C4-2B (cell line): ENCODE measurements around the gene FAM124B.
A peak's percentile ranks its signal among the peaks of the same experiment; 100 is the strongest.

ENCODE experiments used
- H3K27ac ChIP-seq: fragments of 450-650 bp; 2 replicates; pipeline ENCODE4 v1.5.1; 2017
- ZFX ChIP-seq: fragments of 450-650 bp; IDR thresholded peaks from 2 replicates; pipeline ENCODE4 v1.6.1; 2017
- TF ChIP-seq, protein P1 (sequence below): fragments of 450-650 bp; conservative IDR thresholded peaks from 2 replicates; pipeline ENCODE4 v1.5.1; 2017; ENCODE audit warnings: mild to moderate bottlenecking

The FAM124B gene

DNA sequence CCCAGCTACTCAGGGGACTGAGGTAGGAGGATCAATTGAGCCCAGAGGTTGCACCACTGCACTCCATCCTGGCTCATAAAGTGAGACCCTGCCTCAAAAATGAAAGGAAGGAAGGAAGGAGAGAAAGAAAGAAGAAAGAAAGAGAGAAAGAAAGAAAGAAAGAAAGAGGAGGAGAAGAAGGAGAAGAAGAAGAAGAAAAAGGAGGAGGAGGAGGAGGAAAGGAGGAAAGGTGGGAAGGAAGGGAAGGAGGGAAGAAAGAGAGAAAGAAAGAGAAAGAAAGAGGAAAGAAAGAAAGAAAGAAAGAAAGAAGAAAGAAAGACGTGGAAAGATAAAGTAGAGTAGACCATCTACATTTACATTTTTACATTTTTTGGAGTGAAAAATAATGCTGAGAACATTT lies 39.8 kb downstream of the FAM124B start:
- TF ChIP-seq, protein P1, sequence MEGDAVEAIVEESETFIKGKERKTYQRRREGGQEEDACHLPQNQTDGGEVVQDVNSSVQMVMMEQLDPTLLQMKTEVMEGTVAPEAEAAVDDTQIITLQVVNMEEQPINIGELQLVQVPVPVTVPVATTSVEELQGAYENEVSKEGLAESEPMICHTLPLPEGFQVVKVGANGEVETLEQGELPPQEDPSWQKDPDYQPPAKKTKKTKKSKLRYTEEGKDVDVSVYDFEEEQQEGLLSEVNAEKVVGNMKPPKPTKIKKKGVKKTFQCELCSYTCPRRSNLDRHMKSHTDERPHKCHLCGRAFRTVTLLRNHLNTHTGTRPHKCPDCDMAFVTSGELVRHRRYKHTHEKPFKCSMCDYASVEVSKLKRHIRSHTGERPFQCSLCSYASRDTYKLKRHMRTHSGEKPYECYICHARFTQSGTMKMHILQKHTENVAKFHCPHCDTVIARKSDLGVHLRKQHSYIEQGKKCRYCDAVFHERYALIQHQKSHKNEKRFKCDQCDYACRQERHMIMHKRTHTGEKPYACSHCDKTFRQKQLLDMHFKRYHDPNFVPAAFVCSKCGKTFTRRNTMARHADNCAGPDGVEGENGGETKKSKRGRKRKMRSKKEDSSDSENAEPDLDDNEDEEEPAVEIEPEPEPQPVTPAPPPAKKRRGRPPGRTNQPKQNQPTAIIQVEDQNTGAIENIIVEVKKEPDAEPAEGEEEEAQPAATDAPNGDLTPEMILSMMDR, result no peak
- no peak for TF ChIP-seq ZFX

DNA sequence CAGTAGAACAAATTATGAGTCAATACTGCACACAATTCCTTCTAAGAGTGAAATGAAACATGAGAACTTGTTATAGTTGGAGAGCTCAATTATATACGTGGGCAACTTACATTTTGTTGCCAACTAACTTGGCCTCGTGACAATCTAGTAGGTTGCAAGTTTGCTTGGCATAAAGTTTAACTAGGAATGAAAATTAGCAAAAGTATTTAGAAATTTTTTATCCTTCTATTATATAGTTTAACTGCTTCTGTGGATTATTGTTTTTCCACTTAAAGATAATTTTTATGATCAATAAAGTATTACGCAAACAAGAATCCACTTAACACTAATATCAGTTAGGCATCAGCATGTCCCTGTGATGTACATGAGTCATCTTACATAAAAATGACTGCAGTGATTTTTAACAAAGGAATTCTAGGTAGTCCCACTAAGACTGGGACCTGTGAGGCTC lies 41.1 kb downstream of the FAM124B start:
- TF ChIP-seq, protein P1, result no peak
- no peak for TF ChIP-seq ZFX

More for the DNA sequence above, 39.8 kb downstream of the FAM124B start:
- H3K27ac ChIP-seq, result no peak overlapping the region

DNA sequence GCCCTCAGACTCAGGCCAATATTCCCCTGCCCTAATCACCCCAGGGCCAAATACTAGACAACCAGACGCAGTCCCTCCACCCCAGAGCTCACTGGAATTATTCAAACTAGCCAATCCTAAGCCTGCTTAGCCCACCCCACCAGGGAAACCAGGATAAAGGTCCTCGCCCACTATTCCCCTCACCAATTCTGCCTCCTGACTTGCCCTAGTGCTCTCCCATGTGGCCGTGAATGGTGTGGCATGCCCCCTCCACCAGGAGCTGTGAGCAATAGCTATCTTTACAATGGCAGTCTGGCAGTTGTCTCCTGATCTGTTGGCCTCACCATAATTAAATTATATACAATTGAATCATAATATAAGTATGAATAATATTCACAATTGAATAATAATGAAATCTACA lies 42.3 kb downstream of the FAM124B start:
- TF ChIP-seq, protein P1, result peak; percentile 56
- TF ChIP-seq ZFX, result no peak
- no peak overlapping the region for H3K27ac ChIP-seq

More for the DNA sequence above, 41.1 kb downstream of the FAM124B start:
- no peak overlapping the region for H3K27ac ChIP-seq

DNA sequence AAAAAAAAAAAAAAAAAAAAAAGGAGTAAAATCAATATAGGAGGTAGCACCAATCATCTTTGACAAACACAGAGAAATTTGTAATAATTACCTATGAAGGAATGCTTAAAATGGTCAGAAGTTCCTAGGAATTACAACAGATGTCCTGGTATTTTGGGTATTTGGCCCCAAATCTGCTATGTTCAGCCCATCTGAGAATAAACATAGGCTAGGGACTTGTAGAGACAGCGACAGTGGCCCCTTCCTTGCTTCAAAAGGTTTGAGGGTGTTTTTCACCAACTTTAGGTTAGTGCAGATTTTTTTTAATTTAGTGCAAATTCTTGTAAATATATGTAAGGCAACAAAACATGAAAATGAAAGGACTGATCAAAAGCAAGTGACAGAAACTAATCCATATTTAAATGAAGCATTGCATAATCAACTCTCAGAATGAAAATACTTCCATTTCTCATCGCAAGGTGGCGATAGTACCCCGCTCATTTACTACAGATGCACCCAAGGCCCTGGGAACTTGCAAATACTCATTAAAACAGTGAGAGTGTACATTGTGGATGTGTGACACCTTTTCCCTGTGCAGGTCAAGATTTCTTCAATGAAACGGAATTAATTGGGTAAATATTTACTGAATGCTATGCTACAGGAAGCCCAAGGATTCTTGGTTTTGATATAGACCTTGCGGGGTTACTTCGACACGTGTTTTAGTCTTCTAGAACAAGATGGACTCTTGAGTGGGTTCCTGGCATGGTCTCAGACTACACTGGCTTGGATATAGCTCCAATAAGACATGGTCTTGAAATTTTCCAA lies 44.6 kb downstream of the FAM124B start:
- no peak overlapping the region for H3K27ac ChIP-seq
- TF ChIP-seq ZFX, result no peak
- TF ChIP-seq, protein P1, result peak; percentile 80

DNA sequence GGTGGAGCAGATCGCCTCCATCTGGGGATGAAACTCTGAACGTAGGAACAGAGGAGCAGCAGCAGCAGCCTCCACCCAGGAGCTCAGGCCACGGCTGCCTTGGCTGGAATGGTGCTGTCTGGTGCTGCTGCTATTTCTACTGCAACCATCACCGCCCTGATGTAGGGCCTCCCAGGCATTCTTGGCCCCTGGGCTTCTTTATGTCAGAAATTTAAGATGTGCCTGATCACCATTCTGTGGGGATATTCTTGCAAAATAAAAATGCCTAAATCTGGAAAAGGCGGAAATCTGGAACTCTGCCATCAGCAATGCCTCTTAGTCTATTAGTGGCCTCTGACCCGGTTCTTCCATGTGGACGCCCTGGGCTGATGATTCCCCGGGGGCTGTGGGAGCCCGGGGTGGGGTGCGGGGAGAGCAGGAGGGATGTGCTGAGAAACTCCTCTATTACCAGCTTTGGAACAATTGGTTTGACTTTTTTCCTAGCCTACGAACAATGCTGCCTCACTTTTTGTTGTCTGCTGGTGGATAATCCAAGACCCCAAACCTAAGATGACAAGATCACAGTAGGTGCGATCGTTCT lies 47.2 kb downstream of the FAM124B start:
- TF ChIP-seq, protein P1, result no peak
- no peak for TF ChIP-seq ZFX
- no peak overlapping the region for H3K27ac ChIP-seq

DNA sequence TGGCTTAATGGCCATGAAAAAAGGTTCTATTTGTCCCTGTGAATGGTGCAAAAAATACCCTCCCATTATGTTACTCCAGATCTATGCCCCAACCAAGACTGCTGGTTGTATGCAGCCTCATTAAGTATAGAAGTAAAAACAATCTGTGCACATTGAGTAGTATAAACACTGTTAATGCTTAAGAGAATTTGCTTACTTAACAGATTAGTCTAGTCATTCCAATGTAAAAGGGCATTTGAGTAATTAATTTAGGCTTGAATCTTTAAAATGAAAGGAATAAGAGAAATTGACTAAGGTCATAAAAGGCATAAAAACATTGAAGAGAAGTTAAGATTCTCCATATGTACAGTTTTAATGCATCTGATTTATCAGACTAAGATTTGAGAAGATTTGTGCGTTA lies 51.2 kb downstream of the FAM124B start:
- H3K27ac ChIP-seq, result no peak overlapping the region
- TF ChIP-seq, protein P1, result no peak
- no peak for TF ChIP-seq ZFX

DNA sequence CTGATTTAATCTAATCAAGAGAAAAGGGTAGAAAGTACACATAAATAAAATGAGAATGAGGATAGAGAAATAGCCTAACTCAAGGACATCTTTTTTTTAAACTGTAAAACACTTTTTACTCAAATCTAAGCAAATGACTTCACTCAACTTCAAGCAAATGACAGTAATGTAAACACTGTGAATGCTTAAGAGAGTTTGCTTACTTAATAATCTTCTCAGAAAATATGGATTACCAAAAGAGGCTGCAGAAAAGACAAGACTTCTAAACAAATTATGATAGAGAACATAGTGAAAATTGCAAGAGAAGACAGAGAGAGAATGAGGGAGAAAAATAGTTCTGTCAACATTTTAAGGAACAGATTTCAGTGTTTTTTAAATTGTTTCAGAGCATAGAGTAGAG lies 52.5 kb downstream of the FAM124B start:
- TF ChIP-seq, protein P1, result no peak
- TF ChIP-seq ZFX, result no peak

More for the DNA sequence above, 52.5 kb downstream of the FAM124B start:
- H3K27ac ChIP-seq, result no peak overlapping the region
